ENCODE measurements around the gene HLA-DQA1. TPM values are rescaled to one million over a fixed set of nuclear protein-coding genes. Genes with fewer than 3 reads are reported as not detected.

HLA-DQA1 gene
- total and polyA plus RNA-seq, 10 of the 15 experiments (the other 5 are each of a cell fraction or from before 2014, with no cell fraction given), result 289 to 1,769 (median 460) TPM

GRCh38 chr6:32609731-32610640 lies 27.2 kb upstream of the HLA-DQA1 start (continued):
- TF ChIP-seq REST (IDR thresholded peaks at IDR 0.05; ENCODE audit: low read depth, low read length) (no peak), MLLT1 (IDR thresholded peaks at IDR 0.05) (peak; percentile 59), ZNF592 (IDR thresholded peaks at IDR 0.05) (no peak), TARDBP (IDR thresholded peaks at IDR 0.05; ENCODE audit: borderline replicate concordance) (no peak), ATF3 (IDR thresholded peaks at IDR 0.05; ENCODE audit: borderline replicate concordance, extremely low read depth, low read depth, low read length) (no peak), KLF5 (IDR thresholded peaks at IDR 0.05; ENCODE audit: partially characterized antibody) (peak; percentile 54), MXI1 (IDR thresholded peaks at IDR 0.05; ENCODE audit: low read depth, low read length) (no peak), E2F4 (IDR thresholded peaks at IDR 0.05; ENCODE audit: low read depth, low read length) (no peak), NKRF (conservative IDR thresholded peaks at IDR 0.05) (no peak), CBX3 (IDR thresholded peaks at IDR 0.05; ENCODE audit: borderline replicate concordance, low read depth) (no peak), SUZ12 (IDR thresholded peaks at IDR 0.05; ENCODE audit: unreplicated experiment) (no peak), KDM1A (IDR thresholded peaks at IDR 0.05; ENCODE audit: borderline replicate concordance) (no peak), HDAC2 (IDR thresholded peaks at IDR 0.05) (no peak), SMAD5 (IDR thresholded peaks at IDR 0.05; ENCODE audit: low read depth) (peak; percentile 65; the same call in 1 of the 2 replicates), RAD51 (IDR thresholded peaks at IDR 0.05) (no peak; the same call in 1 of the 2 replicates)
